AG09309 (cell line): Measurements from ENCODE around the gene SELPLG.
A peak's percentile ranks its signal among the peaks of the same experiment; 100 is the strongest.

Source experiments
- DNase-seq: peaks from one replicate; pipeline ENCODE4 v3.0.0-alpha.2; 2010; ENCODE audit warnings: low read depth
- H3K4me3 ChIP-seq: 2 replicates; pipeline ENCODE4 v1.5.1; 2011; ENCODE audit warnings: mild to moderate bottlenecking, low read depth, low read length, moderate library complexity; ENCODE audit not compliant: control insufficient read depth
- TF ChIP-seq, protein P1 (sequence below): IDR thresholded peaks from 2 replicates; pipeline ENCODE4 v1.5.1; 2011; ENCODE audit warnings: mild to moderate bottlenecking, low read depth, low read length, inconsistent platforms; ENCODE audit not compliant: insufficient read depth, control insufficient read depth; ENCODE audit errors: missing control alignments

Gene SELPLG

DNA sequence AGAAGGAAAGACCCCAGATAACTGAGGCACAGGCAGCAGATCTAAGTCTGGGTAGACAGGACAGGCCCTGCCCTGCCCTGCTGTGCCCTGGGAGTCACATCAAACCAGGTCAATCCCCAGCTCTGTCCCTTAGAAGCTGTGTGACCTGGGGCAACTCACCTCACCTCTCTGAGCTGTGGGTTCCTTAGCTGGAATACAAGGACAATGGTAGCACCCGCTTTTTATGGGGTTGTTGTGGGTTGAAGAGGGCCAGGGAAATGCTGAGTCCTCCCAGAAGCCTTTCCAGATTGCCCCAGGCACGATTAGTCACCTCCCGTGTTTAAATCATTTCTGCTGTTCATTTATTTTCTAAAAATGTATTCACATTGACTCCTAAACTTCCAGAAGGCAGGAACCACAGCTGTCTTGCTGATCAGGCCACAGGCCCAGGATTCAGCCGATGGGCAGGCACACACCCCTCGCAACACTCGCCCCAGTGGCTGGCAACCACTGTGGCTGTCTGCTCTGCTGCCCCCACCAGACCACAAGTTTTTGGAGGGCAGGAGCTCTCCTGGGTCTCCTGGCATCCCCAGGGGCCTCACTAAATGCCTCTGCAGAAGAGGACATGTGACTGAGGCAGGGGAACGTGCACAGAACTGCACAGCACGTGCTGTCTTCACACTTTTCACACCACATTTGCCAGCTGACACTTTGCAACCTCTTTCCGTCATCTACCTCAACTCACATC is 3.0 kb downstream of the SELPLG start:
- peak; percentile 78 for DNase-seq
- no peak overlapping the region for H3K4me3 ChIP-seq
- TF ChIP-seq, protein P1, sequence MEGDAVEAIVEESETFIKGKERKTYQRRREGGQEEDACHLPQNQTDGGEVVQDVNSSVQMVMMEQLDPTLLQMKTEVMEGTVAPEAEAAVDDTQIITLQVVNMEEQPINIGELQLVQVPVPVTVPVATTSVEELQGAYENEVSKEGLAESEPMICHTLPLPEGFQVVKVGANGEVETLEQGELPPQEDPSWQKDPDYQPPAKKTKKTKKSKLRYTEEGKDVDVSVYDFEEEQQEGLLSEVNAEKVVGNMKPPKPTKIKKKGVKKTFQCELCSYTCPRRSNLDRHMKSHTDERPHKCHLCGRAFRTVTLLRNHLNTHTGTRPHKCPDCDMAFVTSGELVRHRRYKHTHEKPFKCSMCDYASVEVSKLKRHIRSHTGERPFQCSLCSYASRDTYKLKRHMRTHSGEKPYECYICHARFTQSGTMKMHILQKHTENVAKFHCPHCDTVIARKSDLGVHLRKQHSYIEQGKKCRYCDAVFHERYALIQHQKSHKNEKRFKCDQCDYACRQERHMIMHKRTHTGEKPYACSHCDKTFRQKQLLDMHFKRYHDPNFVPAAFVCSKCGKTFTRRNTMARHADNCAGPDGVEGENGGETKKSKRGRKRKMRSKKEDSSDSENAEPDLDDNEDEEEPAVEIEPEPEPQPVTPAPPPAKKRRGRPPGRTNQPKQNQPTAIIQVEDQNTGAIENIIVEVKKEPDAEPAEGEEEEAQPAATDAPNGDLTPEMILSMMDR = no peak

DNA sequence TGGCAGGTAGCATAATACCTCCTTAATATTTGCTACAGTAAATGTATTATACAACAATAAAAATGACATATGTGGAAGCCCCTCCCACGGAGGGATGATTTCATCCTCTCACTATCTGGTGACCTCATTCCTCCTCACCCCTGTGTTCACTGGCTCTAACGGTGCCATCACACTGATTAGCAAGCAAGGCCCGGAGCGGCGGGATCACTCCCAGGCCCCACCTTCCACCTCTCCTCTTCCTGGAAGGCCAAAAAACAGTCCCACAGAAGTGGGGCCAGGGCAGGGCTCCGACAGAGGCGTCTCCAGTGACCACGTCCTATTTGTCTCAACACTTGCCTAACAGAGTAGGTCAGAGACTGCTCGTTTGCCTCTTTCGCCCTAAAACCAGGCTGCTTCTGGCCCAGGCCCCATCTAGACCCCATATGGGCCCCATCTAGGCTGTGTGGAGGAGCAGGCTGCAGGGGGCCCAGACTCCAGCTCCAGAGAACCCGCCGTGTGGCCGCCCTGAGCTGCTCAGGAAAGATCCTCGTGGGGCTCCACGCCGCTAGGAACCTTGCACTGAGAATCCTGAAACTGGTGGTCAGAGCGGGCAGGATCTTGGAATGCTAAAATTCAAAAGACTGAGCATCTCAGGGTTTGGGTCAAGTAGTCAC is 3.7 kb downstream of the SELPLG start:
- H3K4me3 ChIP-seq = no peak overlapping the region
- DNase-seq = peak; percentile 42
- TF ChIP-seq, protein P1 = no peak

DNA sequence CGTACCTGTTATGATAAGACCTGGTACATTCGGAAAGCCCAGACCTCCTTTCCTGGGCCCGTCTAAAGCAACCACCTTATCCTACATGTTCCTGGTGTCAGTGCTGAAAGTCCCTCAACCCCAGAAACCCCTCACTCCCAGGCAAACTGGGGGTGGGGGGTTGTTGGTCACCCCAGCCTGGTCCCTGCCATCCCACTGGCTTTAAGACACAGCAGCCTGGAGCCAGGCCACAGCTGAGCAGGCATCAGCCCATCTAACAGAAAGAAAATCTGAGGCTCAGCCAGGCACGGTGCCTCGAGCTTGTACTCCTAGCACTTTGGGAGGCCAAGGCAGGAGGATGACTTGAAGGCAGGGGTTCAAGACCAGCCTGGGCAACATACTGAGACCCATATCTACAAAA is 4.5 kb downstream of the SELPLG start:
- TF ChIP-seq, protein P1 = no peak
- H3K4me3 ChIP-seq = no peak overlapping the region
- DNase-seq = no peak

DNA sequence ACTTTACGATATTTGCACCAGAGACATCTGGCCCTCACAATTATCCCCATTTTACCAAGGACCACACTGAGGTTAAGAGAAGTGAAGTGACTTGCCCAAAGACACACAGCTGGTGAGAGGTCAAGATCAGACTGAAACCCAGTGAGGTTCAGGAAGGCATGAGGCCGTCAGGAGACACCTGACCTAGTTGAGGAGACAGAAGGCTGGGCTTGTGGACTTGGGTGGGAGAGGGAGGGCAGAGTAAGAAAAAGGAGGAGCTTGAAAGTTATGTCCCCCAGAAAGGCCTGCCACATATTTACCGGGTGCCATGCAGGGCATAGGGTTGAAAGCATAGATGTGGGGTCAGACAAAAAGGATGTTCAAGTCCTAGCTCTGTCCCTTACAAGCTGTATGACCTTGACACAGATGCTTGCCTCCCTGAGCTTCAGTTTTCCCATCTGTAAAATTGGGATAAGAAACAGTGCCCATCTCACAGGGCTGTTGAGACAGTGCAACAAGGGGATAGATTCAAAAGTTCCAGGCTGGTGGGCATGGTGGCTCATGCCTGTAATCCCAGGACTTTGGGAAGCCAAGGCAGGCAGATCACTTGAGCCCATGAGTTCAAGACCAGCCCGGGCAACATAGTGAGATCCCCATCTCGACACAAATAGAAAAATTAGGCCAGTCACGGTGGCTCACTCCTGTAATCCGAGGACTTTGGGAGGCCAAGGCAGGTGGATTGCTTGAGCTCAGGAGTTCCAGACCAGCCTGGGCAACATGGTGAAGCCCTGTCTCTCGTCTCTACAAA is 6.4 kb downstream of the SELPLG start:
- no peak for DNase-seq
- TF ChIP-seq, protein P1 = no peak
- H3K4me3 ChIP-seq = no peak overlapping the region

DNA sequence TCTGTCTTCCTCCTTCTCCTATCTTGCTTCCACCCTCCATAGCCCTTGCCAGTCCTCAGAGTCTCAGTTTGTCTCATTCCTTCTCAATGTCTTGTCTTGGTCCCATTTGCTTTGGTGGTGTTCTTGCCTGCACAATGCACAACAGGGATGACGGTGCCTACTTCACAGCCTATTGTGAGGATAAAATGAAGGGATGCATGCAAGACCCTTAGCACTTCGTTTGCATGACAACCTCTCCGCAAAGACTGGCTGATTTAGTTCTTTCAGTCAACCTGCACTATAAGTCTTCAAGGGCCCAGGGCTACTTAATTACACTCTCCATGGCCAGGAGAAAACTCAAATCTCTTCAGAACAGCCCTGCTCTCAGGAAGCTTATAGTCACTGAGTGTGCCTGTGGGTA is 8.5 kb downstream of the SELPLG start:
- no peak for DNase-seq
- TF ChIP-seq, protein P1 = no peak
- H3K4me3 ChIP-seq = no peak overlapping the region

DNA sequence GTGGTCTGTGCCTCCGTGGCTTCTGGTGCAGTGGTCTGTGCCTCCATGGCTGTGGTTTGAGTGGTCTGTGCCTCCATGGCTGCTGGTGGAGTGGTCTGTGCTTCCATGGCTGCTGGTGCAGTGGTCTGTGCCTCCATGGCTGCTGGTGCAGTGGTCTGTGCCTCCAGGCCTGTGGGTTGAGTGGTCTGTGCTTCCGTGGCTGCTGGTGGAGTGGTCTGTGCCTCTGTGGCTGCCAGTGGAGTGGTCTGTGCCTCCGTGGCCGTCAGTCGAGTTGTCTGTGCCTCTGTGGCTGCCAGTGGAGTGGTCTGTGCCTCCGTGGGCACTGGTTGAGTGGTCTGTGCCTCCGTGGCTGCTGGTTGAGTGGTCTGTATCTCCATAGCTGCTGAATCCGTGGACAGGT is 10.1 kb downstream of the SELPLG start:
- TF ChIP-seq, protein P1 = no peak
- DNase-seq = no peak

More for the DNA sequence above, 10.1 kb downstream of the SELPLG start:
- no peak overlapping the region for H3K4me3 ChIP-seq
